GM04503 (cell line): ENCODE results near the gene CKS2.
A peak's percentile ranks its signal among the peaks of the same experiment; 100 is the strongest.
"Not testable (repeated sequence)": the region's sequence is repeated elsewhere in the genome, so short reads cannot be mapped to it uniquely, and the experiment has no call there.

Experiments
- DNase-seq: peaks from one replicate; pipeline ENCODE4 v3.0.0-alpha.2; 2012; ENCODE audit warnings: low read depth

CKS2 gene

GRCh38 chr9:89310475-89311345 lies at the start of gene CKS2:
Gene CKS2 (plus strand): TSS chr9:89311195. CDS start chr9:89311293, 98 bp downstream.
- peak; percentile 97 for DNase-seq

DNA sequence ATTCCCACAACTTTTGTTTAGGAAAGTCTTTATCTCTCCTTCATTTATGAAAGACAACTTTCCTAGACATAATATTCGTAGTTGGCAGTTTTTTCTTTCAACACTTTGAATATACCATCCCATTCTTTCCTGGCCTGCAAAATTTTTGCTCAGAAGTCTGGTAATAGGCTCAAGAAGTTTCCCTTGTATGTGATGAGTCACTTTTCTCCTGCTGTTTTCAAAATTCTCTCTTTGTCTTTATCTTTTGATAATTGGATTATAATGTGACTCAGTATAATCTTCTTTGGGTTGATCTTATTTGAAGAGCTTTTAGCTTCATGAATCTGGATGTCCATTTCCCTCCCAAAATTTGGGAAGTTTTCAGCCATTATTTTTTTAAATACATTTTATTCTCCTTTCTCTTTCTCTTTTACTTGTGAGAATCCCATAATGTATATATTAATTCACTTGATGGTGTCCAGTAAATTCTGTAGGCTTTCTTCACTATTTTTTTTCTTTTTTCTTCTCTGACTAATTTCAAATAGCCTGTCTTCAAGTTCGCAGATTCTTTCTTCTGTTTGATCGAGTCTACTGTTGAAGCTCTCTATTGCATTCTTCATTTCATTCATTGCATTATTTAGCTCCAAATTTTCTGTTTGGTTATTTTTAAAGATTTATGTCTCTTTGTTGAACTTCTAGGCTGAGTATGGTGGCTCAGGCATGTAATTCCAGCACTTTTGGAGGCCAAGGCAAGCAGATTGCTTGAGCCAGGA lies 37.3 kb upstream of the CKS2 start:
- DNase-seq = no peak

DNA sequence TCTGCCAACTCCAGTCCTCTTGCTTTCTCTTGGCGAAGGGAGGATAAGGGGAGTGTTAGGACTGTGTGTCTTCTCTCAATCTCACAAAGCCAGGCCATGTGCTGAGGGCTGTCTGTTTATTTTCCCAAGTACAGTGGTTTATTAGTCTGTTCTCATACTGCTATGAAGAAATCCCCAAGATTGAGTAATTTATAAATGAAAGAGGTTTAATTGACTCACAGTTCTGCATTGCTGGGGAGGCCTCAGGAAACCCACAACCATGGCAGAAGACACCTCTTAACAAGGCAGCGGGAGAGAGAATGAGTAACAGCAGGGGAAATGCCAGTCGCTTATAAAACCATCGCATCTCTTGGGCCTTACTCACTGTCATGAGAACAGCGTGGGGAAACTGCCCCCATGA lies 36.2 kb upstream of the CKS2 start:
- DNase-seq = peak; percentile 96

DNA sequence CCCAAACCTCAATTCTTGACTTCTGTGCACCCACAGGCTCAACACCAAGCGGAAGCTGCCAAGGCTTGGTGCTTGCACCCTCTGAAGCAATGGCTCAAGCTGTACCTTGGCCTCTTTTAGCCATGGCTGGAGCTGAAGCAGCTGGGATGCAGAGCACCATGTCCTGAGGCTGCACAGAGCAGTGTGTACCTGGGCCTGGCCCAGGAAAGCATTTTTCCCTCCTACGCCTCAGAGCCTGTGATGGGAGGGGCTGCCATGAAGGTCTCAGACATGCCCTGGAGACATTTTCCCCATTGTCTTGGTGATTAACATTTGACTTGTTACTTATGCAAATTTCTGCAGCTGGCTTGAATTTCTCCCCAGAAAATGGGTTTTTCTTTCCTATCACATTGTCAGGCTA lies 35.0 kb upstream of the CKS2 start:
- not testable (repeated sequence) for DNase-seq

DNA sequence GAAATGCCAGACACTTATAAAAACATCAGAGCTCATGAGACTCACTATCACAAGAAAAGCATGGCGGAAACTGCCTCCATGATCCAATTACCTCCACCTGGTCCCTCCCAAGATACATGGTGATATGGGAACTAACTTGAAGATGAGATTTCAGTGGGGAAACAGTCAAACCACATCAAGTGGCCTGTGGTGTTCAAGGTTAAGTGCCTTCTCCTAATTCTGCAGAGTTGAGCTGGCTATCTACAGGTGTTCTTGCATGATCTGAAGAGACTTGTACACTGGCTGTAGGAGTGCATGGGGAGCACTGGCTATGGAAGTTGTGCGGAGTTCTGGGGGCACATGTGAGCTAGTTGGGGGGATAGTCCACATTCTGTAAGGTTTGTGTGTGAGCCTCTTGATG lies 34.0 kb upstream of the CKS2 start:
- DNase-seq = no peak

DNA sequence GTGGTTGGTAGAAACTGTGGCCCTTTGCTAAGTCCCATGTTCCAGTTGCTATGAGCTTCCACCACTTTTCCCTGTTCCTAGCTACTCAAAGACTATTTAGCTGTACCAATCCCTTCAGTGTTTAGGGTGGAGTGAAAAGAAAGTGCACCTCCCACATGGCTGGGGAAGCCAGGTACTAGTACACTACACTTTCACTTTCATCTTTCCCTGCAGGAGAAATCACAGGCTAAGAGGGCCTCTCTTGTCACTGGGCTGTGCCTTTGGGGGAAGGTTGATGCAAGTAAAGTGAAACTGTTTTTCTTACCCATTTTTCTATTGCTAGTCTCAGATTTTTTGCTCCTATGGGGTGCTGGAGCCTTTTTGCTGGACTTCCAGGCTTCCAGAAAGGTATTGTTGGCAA lies 33.5 kb upstream of the CKS2 start:
- DNase-seq = no peak

DNA sequence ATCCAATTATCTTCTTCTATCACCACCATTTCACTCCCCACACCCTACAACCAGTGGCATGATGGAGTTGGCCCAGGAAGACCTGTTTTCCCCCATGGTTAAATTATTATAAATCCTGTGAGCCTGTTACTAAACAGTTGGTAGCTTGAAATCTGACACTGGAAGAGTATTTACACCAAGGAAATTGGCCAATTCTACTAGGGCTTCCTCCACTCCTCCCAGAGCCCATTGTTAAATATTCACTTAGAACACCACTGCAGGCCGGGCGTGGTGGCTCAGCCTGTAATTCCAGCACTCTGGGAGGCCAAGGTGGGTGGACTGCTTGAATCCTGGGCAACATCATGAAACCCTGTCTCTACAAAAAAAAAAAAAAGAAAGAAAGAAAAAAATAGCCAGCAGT lies 32.4 kb upstream of the CKS2 start:
- no peak for DNase-seq

DNA sequence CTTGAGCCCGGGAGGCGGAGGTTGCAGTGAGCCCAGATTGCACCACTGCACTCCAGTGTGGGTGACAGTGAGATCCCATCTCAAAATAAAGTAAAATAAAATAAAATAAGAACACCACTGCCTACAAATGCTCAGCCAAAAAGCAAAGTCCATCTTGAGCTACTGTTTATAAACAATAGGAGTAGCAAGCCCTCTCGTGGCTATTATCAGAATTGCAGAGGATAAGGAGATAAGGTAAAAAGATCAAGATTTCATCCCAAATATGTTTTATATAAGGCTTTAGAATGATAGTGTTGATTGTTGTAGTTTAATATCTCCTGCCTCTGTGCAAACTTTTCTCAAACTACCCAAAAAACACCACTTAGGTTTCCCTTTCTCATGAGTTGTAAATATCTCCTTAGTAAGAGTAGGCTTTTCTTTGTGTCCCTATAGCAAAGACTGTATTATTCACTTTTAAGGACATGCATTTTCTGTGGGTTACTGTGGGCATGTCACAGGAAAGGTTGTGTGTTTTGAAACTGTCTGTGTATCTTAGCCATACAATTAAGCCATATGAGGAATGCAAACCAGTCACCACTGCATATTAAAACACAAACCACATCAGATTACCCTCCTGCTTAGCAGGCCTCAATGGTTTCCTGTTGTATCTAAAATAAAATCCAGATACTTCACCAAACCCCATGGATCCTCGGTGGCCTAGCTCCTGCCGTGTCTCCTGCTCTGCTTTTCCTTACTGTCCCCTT lies 31.8 kb upstream of the CKS2 start:
- peak; percentile 15 for DNase-seq

- DNase-seq = no peak
Observed at GRCh38 chr9:89281106-89281505, 29.9 kb upstream of the CKS2 start.

DNA sequence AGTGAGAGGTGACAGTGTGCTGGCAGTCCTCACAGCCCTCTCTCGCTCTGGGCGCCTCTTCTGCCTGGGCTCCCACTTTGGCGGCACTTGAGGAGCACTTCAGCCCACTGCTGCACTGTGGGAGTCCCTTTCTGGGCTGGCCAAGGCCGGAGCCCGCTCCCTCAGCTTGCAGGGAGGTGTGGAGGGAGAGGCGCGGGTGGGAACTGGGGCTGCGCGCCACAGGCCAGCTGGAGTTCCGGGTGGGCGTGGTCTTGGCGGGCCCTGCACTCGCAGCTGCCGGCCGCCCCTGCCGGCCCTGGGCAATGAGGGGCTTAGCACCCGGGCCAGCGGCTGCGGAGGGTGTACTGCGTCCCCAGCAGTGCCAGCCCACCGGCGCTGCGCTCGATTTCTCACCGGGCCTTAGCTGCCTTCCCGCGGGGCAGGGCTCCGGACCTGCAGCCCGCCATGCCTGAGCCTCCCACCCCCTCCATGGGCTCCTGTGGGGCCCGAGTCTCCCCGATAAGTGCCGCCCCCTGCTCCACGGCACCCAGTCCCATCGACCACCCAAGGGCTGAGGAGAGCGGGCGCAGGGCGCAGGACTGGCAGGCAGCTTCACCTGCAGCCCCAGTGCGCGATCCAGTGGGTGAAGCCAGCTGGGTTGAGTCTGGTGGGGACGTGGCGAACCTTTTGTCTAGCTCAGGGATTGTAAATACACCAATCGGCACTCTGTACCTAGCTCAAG lies 28.6 kb upstream of the CKS2 start:
- not testable (repeated sequence) for DNase-seq

DNA sequence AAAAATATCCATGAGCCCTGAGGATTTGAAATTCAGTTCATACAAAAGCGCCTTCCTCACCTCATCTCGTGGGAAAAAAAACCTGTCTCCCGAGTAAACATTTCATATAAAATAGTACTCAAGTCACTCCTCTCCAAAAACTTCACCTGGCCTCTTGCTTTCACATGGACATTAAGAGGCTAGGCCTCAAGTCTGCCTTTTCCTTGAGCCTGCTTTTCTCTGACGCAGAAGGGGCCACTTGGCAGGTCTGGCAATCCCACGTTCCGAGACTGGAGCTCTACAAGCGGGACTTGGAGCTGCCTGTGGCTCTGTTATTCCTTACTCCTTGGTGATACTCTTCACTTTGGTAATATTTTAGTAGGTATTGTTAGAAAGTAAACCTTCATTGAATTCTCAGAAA lies 26.9 kb upstream of the CKS2 start:
- DNase-seq = no peak

DNA sequence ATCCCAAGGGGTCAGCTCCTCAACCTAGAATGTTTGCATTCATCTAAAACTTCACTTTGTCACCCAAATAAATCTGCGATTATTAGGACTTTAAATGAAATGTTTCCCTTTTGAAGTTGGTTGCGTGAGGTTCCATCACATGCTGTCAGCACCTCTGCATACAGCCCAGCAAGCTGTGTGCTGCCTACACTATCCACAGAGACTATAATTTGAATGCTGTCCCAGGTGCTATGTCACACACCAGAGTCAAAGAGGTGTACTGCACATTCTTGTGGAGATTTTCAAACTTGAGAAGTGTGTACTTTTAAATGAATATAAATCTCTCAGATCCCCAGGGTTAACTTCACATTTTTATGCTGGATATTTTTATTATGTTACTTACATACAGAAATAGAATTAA lies 19.3 kb upstream of the CKS2 start:
- no peak for DNase-seq

DNA sequence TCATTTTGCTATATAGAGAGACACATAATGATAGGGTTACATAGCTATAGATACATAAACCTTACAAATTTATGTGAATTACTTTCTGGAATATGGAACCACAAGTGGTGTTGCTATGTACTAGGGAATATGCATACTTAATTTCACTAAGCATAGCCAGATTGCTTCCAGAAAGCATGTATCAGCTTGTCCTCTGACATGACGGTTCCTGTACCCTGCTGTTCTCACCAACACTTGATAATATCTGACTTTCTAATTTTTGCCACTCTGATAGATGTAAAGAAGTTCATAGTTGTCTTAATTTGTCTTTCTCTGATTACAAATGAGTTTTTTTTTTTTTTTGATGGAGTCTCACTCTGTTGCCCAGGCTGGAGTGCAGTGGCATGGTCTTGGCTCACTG lies 18.0 kb upstream of the CKS2 start:
- no peak for DNase-seq

DNA sequence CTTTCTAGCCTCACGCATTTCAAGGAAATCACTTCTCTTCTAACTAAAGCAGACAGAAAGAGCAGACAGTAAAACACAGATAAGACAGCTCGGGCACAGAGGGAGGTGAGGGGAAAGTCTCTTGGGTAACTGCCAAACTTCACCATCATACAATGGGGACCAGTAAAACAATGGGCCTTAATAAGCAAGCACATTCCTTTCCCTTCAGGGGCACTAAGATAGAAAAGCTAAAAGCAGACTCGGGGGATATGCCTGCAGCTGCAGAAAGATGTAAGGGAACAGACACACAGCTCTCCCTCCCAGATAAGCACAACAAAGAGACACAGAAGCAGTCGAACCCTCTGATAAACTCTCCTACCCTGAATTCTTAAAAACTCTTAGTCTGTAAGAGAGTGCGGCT lies 15.6 kb upstream of the CKS2 start:
- DNase-seq = no peak

GRCh38 chr9:89301996-89302395 lies 9.0 kb upstream of the CKS2 start:
- DNase-seq = not testable (repeated sequence)

- no peak for DNase-seq
Observed at GRCh38 chr9:89304020-89304833, 6.8 kb upstream of the CKS2 start.

- DNase-seq = no peak
Observed at GRCh38 chr9:89304834-89305188, 6.2 kb upstream of the CKS2 start.

DNA sequence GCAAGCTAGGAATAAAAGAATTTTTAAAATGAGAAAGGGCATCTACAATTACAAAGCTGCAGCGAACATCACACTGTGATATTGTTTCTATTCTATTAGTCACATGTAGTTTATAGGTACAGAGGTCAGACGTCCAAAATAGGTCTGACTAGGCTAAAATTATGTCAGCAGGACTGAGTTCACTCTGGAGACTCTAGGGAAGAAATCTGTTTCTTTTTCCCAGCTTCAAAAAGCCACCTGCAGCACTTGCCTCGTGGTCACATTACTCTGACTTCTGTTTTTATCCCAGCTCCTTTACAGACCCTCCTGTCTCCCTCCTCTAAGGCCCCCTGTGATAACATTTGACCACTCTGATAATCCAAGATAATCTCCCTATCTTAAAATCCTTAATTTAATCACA lies 5.1 kb upstream of the CKS2 start:
- no peak for DNase-seq

DNA sequence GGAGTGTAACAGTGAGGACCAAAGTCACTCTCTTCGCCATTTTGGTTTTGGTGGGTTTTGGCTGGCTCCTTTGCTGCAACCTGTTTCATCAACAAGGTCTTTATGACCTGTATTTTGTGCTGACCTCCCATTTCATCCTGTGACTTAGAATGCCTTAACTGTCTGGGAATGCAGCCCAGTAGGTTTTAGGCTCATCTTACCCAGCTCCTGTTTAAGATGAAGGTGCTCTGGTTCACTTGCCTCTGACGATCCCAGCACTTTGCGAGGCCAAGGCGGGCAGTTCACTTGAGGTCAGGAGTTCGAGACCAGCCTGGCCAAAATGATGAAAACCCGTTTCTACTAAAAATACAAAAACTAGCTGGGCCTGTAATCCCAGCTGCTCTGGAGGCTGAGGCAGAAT lies 1.8 kb upstream of the CKS2 start:
- no peak for DNase-seq

GRCh38 chr9:89309608-89310474 lies 1.2 kb upstream of the CKS2 start:
- no peak for DNase-seq
